ENCODE results near the gene AP3D1. TPM values are rescaled to one million over a fixed set of nuclear protein-coding genes. Genes with fewer than 3 reads are reported as not detected.

AP3D1 gene
- total and polyA plus RNA-seq, 3 donors from 2014 or later = 134 to 204 (median 201) TPM

DNA sequence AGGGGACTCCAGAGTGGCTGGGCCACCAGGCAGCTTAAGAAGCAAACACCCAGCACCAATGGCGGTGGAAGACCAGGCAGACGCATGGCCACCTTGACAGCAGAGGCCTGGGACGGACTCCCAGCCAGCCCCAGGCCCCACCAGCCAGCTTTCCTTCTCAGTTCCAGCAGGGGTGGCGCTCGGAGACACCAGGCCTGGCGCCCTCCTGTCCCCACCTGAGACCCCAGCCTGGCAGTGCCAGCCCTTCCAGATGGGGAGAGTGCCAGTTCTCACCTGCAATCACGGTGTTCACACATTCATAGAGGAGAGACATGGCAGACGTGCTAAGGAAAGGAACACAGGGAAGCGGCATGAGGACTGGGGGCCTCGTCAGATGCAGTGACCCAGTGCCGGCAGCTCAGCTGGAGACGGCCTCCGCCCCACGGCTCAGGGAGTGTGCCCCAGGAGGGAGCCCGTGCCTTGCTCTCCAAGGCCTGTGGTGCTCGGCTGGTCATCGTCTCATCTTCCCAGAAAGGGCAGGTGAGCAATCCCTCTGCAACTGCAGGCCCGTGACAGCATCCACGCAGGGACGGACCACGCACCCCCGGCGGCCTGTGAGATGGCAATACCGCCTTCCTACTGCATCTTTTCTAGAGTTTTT lies 24.4 kb downstream of the AP3D1 start:
- H3K4me3 ChIP-seq = no peak overlapping the region
- H3K4me1 ChIP-seq = no peaks in the 10 kb centered on the region
- 94 to 95% methylated on average over 20 to 24 of the region's 24 CpGs for WGBS, 2 donors
- H3K27me3 ChIP-seq = no peaks in the 10 kb centered on the region
- DNase-seq = no peak
- no peaks in the 10 kb centered on the region for H3K9me3 ChIP-seq
- TF ChIP-seq POLR2A (IDR thresholded peaks at IDR 0.05) (no peak), CTCF (IDR thresholded peaks at IDR 0.05) (no peak)
- no peaks in the 10 kb centered on the region for H3K36me3 ChIP-seq (ENCODE audit: low read depth, missing control alignments)
- intact Hi-C loops (cut with DNase I; ENCODE audit: low total_unique reads) = no loop called here
- H3K27ac ChIP-seq = no peak overlapping the region

- Histone ChIP-seq H3K27me3 (no peaks in the 10 kb centered on the region), H3K36me3 (ENCODE audit: low read depth, missing control alignments) (no peaks in the 10 kb centered on the region), H3K4me3 (no peak overlapping the region), H3K4me1 (no peaks in the 10 kb centered on the region), H3K27ac (no peak overlapping the region), H3K9me3 (no peaks in the 10 kb centered on the region)
- TF ChIP-seq CTCF (IDR thresholded peaks at IDR 0.05) (no peak), POLR2A (IDR thresholded peaks at IDR 0.05) (no peak)
- intact Hi-C loops (cut with DNase I; ENCODE audit: low total_unique reads) = no loop called here
- 86 to 93% methylated on average over 8 to 25 of the region's 25 CpGs for WGBS, 2 donors
- DNase-seq = no peak
Measured at GRCh38 chr19:2123682-2124387, 27.5 kb downstream of the AP3D1 start.

DNA sequence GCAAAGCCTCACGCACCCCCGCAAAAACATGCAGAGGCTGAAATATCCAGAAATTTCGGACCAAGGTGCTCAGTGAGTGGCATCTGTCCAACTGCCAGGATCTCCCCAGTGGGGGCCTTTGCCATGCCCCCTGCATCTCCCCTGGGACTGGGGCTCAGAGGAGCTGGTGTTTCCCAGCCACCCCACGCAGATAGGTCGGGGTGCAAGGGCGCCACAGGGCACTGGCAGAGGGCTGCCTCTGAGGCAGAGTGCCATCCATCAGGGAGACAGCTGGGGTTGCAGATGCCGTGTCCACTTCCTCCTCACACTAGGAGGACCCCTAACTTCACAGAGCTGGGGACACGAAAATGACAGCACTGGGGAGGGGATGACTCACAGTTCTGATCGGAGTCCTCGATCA lies 28.4 kb downstream of the AP3D1 start:
- intact Hi-C loops (cut with DNase I; ENCODE audit: low total_unique reads) = no loop called here
- WGBS, 2 donors = 88 to 93% methylated on average over 5 to 10 of the region's 10 CpGs

GRCh38 chr19:2122251-2122650 lies 29.1 kb downstream of the AP3D1 start:
- no peak for TF ChIP-seq CTCF (IDR thresholded peaks at IDR 0.05)
- no peak for TF ChIP-seq POLR2A (IDR thresholded peaks at IDR 0.05)
- no peak for DNase-seq
- intact Hi-C loops (cut with DNase I; ENCODE audit: low total_unique reads) = no loop called here
- Histone ChIP-seq H3K27me3 (no peaks in the 10 kb centered on the region), H3K36me3 (ENCODE audit: low read depth, missing control alignments) (no peaks in the 10 kb centered on the region), H3K4me1 (no peaks in the 10 kb centered on the region), H3K27ac (no peak overlapping the region), H3K4me3 (no peak overlapping the region), H3K9me3 (no peaks in the 10 kb centered on the region)
- 89 to 90% methylated on average over 13 to 15 of the region's 15 CpGs for WGBS, 2 donors

More for the DNA sequence above, 28.4 kb downstream of the AP3D1 start:
- H3K27ac ChIP-seq = no peak overlapping the region
- H3K27me3 ChIP-seq = no peaks in the 10 kb centered on the region
- no peak overlapping the region for H3K4me3 ChIP-seq
- H3K36me3 ChIP-seq (ENCODE audit: low read depth, missing control alignments) = no peaks in the 10 kb centered on the region
- no peak for TF ChIP-seq POLR2A (IDR thresholded peaks at IDR 0.05)
- TF ChIP-seq CTCF (IDR thresholded peaks at IDR 0.05) = no peak
- H3K9me3 ChIP-seq = no peaks in the 10 kb centered on the region
- DNase-seq = no peak
- no peaks in the 10 kb centered on the region for H3K4me1 ChIP-seq
